HL-60 (cell line): ENCODE data around the gene SH3BP5.
"Not testable (repeated sequence)": the region's sequence is repeated elsewhere in the genome, so short reads cannot be mapped to it uniquely, and the experiment has no call there.

Experiments
- DNase-seq, 2 experiments: peaks; one replicate each; pipeline ENCODE4 v3.0.0-alpha.2; 2010 to 2020; ENCODE audit warnings: low read depth in 1 of 2, low spot score in 1 of 2
- H3K27ac ChIP-seq: fragments of 250-450 bp; sonication (Bioruptor Pico); replicated peaks from 2 replicates; pipeline ENCODE4 v1.5.1; 2020; ENCODE audit warnings: mild to moderate bottlenecking, moderate library complexity
- H3K27me3 ChIP-seq: fragments of 250-450 bp; sonication (Bioruptor Pico); 2 replicates; pipeline ENCODE4 v1.5.1; 2021; ENCODE audit warnings: mild to moderate bottlenecking, moderate library complexity; ENCODE audit not compliant: insufficient read depth, poor library complexity, severe bottlenecking
- H3K4me3 ChIP-seq: replicated peaks from 2 replicates; pipeline ENCODE4 v1.5.1; 2011; ENCODE audit warnings: mild to moderate bottlenecking, control low read depth, low read length; ENCODE audit not compliant: insufficient read depth
- CTCF ChIP-seq: IDR thresholded peaks from one replicate; pipeline ENCODE4 v1.5.1; 2011; ENCODE audit warnings: low read length, control low read depth, inconsistent platforms; ENCODE audit not compliant: insufficient read depth
- GABPA ChIP-seq: IDR thresholded peaks from 2 replicates; pipeline ENCODE4 v1.6.1; 2012; ENCODE audit warnings: low read depth
- POLR2AphosphoS5 ChIP-seq: IDR thresholded peaks from 2 replicates; pipeline ENCODE4 v1.6.1; 2012; ENCODE audit warnings: low read depth
- REST ChIP-seq: IDR thresholded peaks from 2 replicates; pipeline ENCODE4 v1.6.1; 2012; ENCODE audit warnings: low read depth; ENCODE audit not compliant: insufficient replicate concordance
- SPI1 ChIP-seq: IDR thresholded peaks from 2 replicates; pipeline ENCODE4 v1.6.1; 2012; ENCODE audit warnings: low read depth, mild to moderate bottlenecking, borderline replicate concordance

The SH3BP5 gene

GRCh38 chr3:15350141-15350540, 17.8 kb upstream of the SH3BP5 start:
- no peak for DNase-seq
- H3K4me3 ChIP-seq, result no peak overlapping the region
- TF ChIP-seq SPI1 (no peak), REST (no peak), CTCF (no peak), POLR2AphosphoS5 (no peak), GABPA (no peak)
- H3K27ac ChIP-seq, result no peak overlapping the region
- no peaks in the 10 kb centered on the region for H3K27me3 ChIP-seq

GRCh38 chr3:15349438-15349837, 17.1 kb upstream of the SH3BP5 start:
- DNase-seq, H3K27ac ChIP-seq, H3K4me3 ChIP-seq, H3K27me3 ChIP-seq: not testable (repeated sequence)

GRCh38 chr3:15348246-15348645, 15.9 kb upstream of the SH3BP5 start:
- no peak overlapping the region for H3K27ac ChIP-seq

More at GRCh38 chr3:15348246-15348645, 15.9 kb upstream of the SH3BP5 start:
- TF ChIP-seq POLR2AphosphoS5 (no peak), CTCF (no peak), GABPA (no peak), REST (no peak), SPI1 (no peak)
- Histone ChIP-seq H3K27me3 (no peaks in the 10 kb centered on the region), H3K4me3 (no peak overlapping the region)
- no peak for DNase-seq
